ENCODE data around the gene STK32B.

Gene STK32B

DNA sequence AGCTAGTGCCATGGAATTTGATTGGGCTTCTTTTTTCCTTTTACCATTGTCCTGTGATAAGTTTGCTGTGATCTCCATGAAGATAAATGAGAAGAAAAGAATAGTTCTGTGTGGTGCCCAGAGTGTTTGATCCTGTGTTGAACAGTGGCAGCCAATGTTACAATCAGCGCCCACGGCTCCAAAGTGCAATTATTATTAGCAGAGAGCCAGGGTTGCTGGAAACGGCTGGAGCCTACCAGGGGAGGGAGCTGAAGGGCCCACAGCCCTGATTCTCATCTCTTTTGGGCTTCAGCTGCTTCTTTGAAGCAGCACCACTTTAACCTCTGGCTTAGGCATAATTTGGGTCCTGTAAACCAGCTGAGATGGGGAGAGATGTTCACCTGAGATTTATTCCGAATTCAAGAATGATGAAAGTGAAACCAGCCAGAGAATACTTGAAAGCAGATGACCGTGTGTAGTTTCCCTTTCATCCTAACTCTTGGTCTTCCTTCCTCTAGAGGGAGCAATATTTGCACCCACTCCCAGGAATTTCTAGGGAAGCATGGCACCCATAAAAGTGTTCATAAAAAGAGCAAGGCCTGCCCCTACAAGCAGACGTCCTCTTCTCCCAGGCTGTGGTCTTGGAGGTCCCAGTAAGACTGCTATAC, 358.8 kb downstream of the STK32B start:
- Histone ChIP-seq H3K9ac (no peak overlapping the region), H3K9me3 (ENCODE audit: control insufficient read depth, low read length) (no peaks in the 10 kb centered on the region), H3K79me2 (no peaks in the 10 kb centered on the region), H3K27ac (no peak overlapping the region), H2AFZ (no peak overlapping the region), H3K36me3 (ENCODE audit: control insufficient read depth, insufficient read depth, low read length) (no peaks in the 10 kb centered on the region), H3K4me2 (ENCODE audit: low read length) (no peak overlapping the region), H3K4me3 (ENCODE audit: low read depth, low read length) (no peak overlapping the region), H3K27me3 (ENCODE audit: control insufficient read depth, insufficient read depth, low read length) (no peaks in the 10 kb centered on the region), H3K4me1 (no peaks in the 10 kb centered on the region)
- TF ChIP-seq, protein P1, sequence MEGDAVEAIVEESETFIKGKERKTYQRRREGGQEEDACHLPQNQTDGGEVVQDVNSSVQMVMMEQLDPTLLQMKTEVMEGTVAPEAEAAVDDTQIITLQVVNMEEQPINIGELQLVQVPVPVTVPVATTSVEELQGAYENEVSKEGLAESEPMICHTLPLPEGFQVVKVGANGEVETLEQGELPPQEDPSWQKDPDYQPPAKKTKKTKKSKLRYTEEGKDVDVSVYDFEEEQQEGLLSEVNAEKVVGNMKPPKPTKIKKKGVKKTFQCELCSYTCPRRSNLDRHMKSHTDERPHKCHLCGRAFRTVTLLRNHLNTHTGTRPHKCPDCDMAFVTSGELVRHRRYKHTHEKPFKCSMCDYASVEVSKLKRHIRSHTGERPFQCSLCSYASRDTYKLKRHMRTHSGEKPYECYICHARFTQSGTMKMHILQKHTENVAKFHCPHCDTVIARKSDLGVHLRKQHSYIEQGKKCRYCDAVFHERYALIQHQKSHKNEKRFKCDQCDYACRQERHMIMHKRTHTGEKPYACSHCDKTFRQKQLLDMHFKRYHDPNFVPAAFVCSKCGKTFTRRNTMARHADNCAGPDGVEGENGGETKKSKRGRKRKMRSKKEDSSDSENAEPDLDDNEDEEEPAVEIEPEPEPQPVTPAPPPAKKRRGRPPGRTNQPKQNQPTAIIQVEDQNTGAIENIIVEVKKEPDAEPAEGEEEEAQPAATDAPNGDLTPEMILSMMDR (IDR thresholded peaks at IDR 0.05): no peak

DNA sequence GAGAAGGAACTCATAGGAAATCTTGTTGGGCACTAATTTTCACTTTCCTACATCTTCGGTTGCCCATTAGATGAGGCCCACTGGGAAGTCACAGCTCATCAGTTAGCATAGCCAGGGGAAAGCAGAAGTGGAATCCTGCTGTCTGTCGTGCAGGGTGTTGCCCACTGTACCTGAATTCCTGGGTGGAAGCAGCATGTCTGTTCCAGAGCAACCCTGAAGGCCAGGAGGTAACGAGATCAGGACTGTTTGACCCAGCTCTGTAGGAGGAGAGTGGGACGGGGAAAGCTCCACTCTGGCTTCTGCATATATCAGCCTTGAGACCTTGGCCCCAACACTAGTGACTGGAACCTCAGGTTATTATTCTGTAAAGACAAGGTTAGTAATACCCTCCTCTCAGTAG, 361.0 kb downstream of the STK32B start:
- no peaks in the 10 kb centered on the region for H3K79me2 ChIP-seq
- no peak overlapping the region for H3K27ac ChIP-seq
- H3K4me2 ChIP-seq (ENCODE audit: low read length): no peak overlapping the region
- H3K27me3 ChIP-seq (ENCODE audit: control insufficient read depth, insufficient read depth, low read length): no peaks in the 10 kb centered on the region
- H3K9ac ChIP-seq: no peak overlapping the region
- TF ChIP-seq, protein P1 (IDR thresholded peaks at IDR 0.05): no peak
- H3K36me3 ChIP-seq (ENCODE audit: control insufficient read depth, insufficient read depth, low read length): no peaks in the 10 kb centered on the region
- no peaks in the 10 kb centered on the region for H3K4me1 ChIP-seq
- H3K9me3 ChIP-seq (ENCODE audit: control insufficient read depth, low read length): peaks cover 3% of the 10 kb centered on the region
- H3K4me3 ChIP-seq (ENCODE audit: low read depth, low read length): no peak overlapping the region
- H2AFZ ChIP-seq: no peak overlapping the region

DNA sequence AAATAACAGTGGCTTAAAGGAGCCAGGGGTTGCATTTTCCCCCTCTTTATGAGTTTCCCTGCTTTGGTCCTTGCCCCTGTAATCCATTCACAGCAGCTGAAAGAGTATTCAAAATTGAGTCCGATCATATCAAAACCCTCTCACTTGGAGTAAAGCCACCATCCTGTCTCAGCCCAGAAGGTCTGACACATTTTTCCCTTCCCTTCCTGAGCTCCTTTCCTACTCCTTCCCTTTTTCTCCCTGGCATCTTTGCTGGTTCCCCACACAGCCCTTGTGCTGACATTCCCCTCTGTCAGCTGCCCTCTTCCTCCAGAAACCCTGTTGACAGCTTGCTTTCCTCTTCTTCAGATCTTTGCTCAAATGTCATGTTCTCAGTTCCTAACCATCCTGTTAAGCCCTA, 361.5 kb downstream of the STK32B start:
- no peaks in the 10 kb centered on the region for H3K4me1 ChIP-seq
- peaks cover 3% of the 10 kb centered on the region for H3K9me3 ChIP-seq (ENCODE audit: control insufficient read depth, low read length)
- TF ChIP-seq, protein P1 (IDR thresholded peaks at IDR 0.05): no peak
- H3K36me3 ChIP-seq (ENCODE audit: control insufficient read depth, insufficient read depth, low read length): no peaks in the 10 kb centered on the region
- H2AFZ ChIP-seq: no peak overlapping the region
- H3K27ac ChIP-seq: no peak overlapping the region
- no peaks in the 10 kb centered on the region for H3K79me2 ChIP-seq
- no peak overlapping the region for H3K4me2 ChIP-seq (ENCODE audit: low read length)
- H3K4me3 ChIP-seq (ENCODE audit: low read depth, low read length): no peak overlapping the region
- H3K27me3 ChIP-seq (ENCODE audit: control insufficient read depth, insufficient read depth, low read length): no peaks in the 10 kb centered on the region
- no peak overlapping the region for H3K9ac ChIP-seq

DNA sequence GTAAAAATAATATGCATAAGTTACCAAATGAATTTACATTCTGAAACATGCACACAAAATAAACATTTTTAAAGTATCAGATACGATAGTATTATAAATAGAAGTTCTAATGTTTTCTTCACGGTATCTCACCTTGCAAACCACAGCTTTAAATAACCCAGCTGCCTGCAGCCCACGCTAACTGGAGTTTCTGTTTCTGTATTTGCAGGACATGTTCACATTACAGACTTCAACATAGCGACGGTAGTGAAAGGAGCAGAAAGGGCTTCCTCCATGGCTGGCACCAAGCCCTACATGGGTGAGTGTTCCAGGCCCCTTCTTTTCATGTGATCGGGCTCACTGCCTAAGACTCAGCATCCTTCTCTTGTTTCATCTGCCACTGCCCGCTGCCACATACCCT, 365.4 kb downstream of the STK32B start:
- TF ChIP-seq, protein P1 (IDR thresholded peaks at IDR 0.05): no peak

DNA sequence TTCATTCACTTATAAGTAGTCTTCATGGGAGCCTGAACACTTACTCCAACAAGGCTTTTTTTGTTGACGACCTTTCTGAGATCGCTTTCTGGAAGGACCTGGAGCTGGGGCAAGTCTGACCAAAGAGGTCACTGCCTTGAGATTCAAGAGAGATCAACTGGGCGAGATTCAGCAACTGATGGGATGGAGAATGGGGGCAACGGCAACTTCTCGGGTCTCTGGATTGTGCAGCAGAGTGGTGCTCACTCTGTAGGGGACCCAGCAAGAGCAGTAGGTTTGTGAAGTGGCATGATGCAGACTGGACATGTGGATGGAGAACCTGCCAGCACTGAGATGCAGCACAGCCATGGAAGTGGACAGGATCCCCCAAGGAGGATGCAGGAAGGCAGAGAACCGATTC, 369.0 kb downstream of the STK32B start:
- Histone ChIP-seq H3K9me3 (ENCODE audit: control insufficient read depth, low read length) (peaks cover 3% of the 10 kb centered on the region), H2AFZ (no peak overlapping the region), H3K79me2 (no peaks in the 10 kb centered on the region), H3K4me1 (no peaks in the 10 kb centered on the region), H3K4me2 (ENCODE audit: low read length) (no peak overlapping the region), H3K27me3 (ENCODE audit: control insufficient read depth, insufficient read depth, low read length) (no peaks in the 10 kb centered on the region), H3K4me3 (ENCODE audit: low read depth, low read length) (no peak overlapping the region), H3K27ac (no peak overlapping the region), H3K36me3 (ENCODE audit: control insufficient read depth, insufficient read depth, low read length) (no peaks in the 10 kb centered on the region), H3K9ac (no peak overlapping the region)
- TF ChIP-seq, protein P1 (IDR thresholded peaks at IDR 0.05): no peak

More for the DNA sequence above, 365.4 kb downstream of the STK32B start:
- Histone ChIP-seq H3K27ac (no peak overlapping the region), H3K36me3 (ENCODE audit: control insufficient read depth, insufficient read depth, low read length) (no peaks in the 10 kb centered on the region), H3K4me3 (ENCODE audit: low read depth, low read length) (no peak overlapping the region), H3K27me3 (ENCODE audit: control insufficient read depth, insufficient read depth, low read length) (no peaks in the 10 kb centered on the region), H3K79me2 (no peaks in the 10 kb centered on the region), H3K9me3 (ENCODE audit: control insufficient read depth, low read length) (peaks cover 3% of the 10 kb centered on the region), H3K4me1 (no peaks in the 10 kb centered on the region), H2AFZ (no peak overlapping the region), H3K4me2 (ENCODE audit: low read length) (no peak overlapping the region), H3K9ac (no peak overlapping the region)
